ENCODE results near the gene SMYD3. TPM values are rescaled to one million over a fixed set of nuclear protein-coding genes. Genes with fewer than 3 reads are reported as not detected.
A peak's percentile ranks its signal among the peaks of the same experiment; 100 is the strongest.
"Not testable (repeated sequence)": the region's sequence is repeated elsewhere in the genome, so short reads cannot be mapped to it uniquely, and the experiment has no call there.

Gene SMYD3
- total RNA-seq, 1 experiment from 2014 or later, result 18.7 TPM

- DNase-seq (ENCODE audit: low read depth), result peak; percentile 53
Observed at GRCh38 chr1:245856944-245857531, 650.0 kb downstream of the SMYD3 start.

- no peak for DNase-seq (ENCODE audit: low read depth)
Observed at GRCh38 chr1:245855846-245856730, 651.0 kb downstream of the SMYD3 start.

- DNase-seq (ENCODE audit: low read depth), result no peak
Observed at GRCh38 chr1:245853291-245853690, 653.8 kb downstream of the SMYD3 start.

- no peak for DNase-seq (ENCODE audit: low read depth)
Observed at GRCh38 chr1:245843101-245843500, 664.0 kb downstream of the SMYD3 start.

GRCh38 chr1:245842106-245842505 lies 665.0 kb downstream of the SMYD3 start:
- no peak for DNase-seq (ENCODE audit: low read depth)

GRCh38 chr1:245840971-245841370 lies 666.1 kb downstream of the SMYD3 start:
- DNase-seq (ENCODE audit: low read depth), result no peak

GRCh38 chr1:245837718-245838117 lies 669.4 kb downstream of the SMYD3 start:
- peak; percentile 48 for DNase-seq (ENCODE audit: low read depth)

GRCh38 chr1:245835386-245835785 lies 671.7 kb downstream of the SMYD3 start:
- DNase-seq (ENCODE audit: low read depth), result no peak

- no peak for DNase-seq (ENCODE audit: low read depth)
Observed at GRCh38 chr1:245834002-245834401, 673.1 kb downstream of the SMYD3 start.

GRCh38 chr1:245832771-245833527 lies 674.1 kb downstream of the SMYD3 start:
- DNase-seq (ENCODE audit: low read depth), result no peak

GRCh38 chr1:245831518-245831917 lies 675.6 kb downstream of the SMYD3 start:
- DNase-seq (ENCODE audit: low read depth), result no peak

GRCh38 chr1:245829826-245830225 lies 677.3 kb downstream of the SMYD3 start:
- DNase-seq (ENCODE audit: low read depth), result no peak

GRCh38 chr1:245829194-245829593 lies 677.9 kb downstream of the SMYD3 start:
- no peak for DNase-seq (ENCODE audit: low read depth)

GRCh38 chr1:245827301-245827700 lies 679.8 kb downstream of the SMYD3 start:
- DNase-seq (ENCODE audit: low read depth), result no peak

- no peak for DNase-seq (ENCODE audit: low read depth)
Observed at GRCh38 chr1:245825128-245825901, 681.8 kb downstream of the SMYD3 start.

- DNase-seq (ENCODE audit: low read depth), result no peak
Observed at GRCh38 chr1:245823408-245824147, 683.5 kb downstream of the SMYD3 start.

- peak; percentile 90 for DNase-seq (ENCODE audit: low read depth)
Observed at GRCh38 chr1:245822996-245823395, 684.1 kb downstream of the SMYD3 start.

GRCh38 chr1:245818363-245818762 lies 688.7 kb downstream of the SMYD3 start:
- not testable (repeated sequence) for DNase-seq (ENCODE audit: low read depth)

- not testable (repeated sequence) for DNase-seq (ENCODE audit: low read depth)
Observed at GRCh38 chr1:245816496-245816895, 690.6 kb downstream of the SMYD3 start.

GRCh38 chr1:245814651-245815050 lies 692.4 kb downstream of the SMYD3 start:
- DNase-seq (ENCODE audit: low read depth), result no peak

- DNase-seq (ENCODE audit: low read depth), result no peak
Observed at GRCh38 chr1:245812278-245812677, 694.8 kb downstream of the SMYD3 start.
